GM12891 (cell line): ENCODE measurements around the gene AGMAT.

Experiments
- POLR2A ChIP-seq: IDR thresholded peaks from 2 replicates; pipeline ENCODE4 v1.6.1; 2011; ENCODE audit warnings: low read depth, low read length, control low read depth
- POLR2AphosphoS5 ChIP-seq: IDR thresholded peaks from 2 replicates; pipeline ENCODE4 v1.6.1; 2011; ENCODE audit warnings: low read depth, low read length, control low read depth
- POU2F2 ChIP-seq: IDR thresholded peaks from 2 replicates; pipeline ENCODE4 v1.6.1; 2011; ENCODE audit warnings: low read depth, mild to moderate bottlenecking, control low read depth, low read length, moderate library complexity
- SPI1 ChIP-seq: IDR thresholded peaks from 2 replicates; pipeline ENCODE4 v1.6.1; 2011; ENCODE audit warnings: low read depth, low read length, control low read depth

- TF ChIP-seq POLR2A, result peak; percentile 70
- no peak; the same call in 1 of the 2 replicates for TF ChIP-seq POLR2AphosphoS5
- TF ChIP-seq POU2F2, result peak; percentile 79; the same call in 1 of the 2 replicates
- TF ChIP-seq SPI1, result no peak
Observed at GRCh38 chr1:15526490-15527339, 58.1 kb downstream of the AGMAT start, which contains the start of gene DNAJC16.
